Left renal pelvis (tissue), 4 donors: Measurements from ENCODE around the gene DAAM1. TPM values are rescaled to one million over a fixed set of nuclear protein-coding genes. Genes with fewer than 3 reads are reported as not detected.

Experiments
- DNase-seq, 4 donors: peaks; one replicate each; pipeline ENCODE4 v3.0.0-alpha.2; 2013; ENCODE audit warnings: low read depth in 4 of 4, low spot score in 3 of 4
- polyA plus RNA-seq, 4 donors: library from polyadenylated mRNA; unstranded; fragments of 120-200 nt; gene quantifications; one replicate each; pipeline ENCODE4 v1.2.1, GENCODE V29; 2013; ENCODE audit not compliant: insufficient read length in 4 of 4

Gene DAAM1
- polyA plus RNA-seq, 4 donors: 56.3 to 125 (median 68.2) TPM

- no peak for DNase-seq
Observed at GRCh38 chr14:59334253-59334652, 145.8 kb downstream of the DAAM1 start.

- no peak for DNase-seq
Observed at GRCh38 chr14:59336098-59336497, 147.6 kb downstream of the DAAM1 start.

- DNase-seq: no peak
Observed at GRCh38 chr14:59336706-59337105, 148.2 kb downstream of the DAAM1 start.

GRCh38 chr14:59337141-59337611, 148.7 kb downstream of the DAAM1 start:
- DNase-seq: no peak

- DNase-seq: no peak
Observed at GRCh38 chr14:59338761-59339160, 150.3 kb downstream of the DAAM1 start.

- DNase-seq: no peak
Observed at GRCh38 chr14:59339524-59340330, 151.3 kb downstream of the DAAM1 start.

- no peak for DNase-seq
Observed at GRCh38 chr14:59341858-59342477, 153.5 kb downstream of the DAAM1 start.

- DNase-seq: no peak
Observed at GRCh38 chr14:59342516-59343484, 154.3 kb downstream of the DAAM1 start.

GRCh38 chr14:59343585-59343984, 155.1 kb downstream of the DAAM1 start:
- DNase-seq: peak in 1 of 4 donors; percentile 42

- no peak for DNase-seq
Observed at GRCh38 chr14:59344016-59344415, 155.5 kb downstream of the DAAM1 start.

GRCh38 chr14:59344691-59345455, 156.4 kb downstream of the DAAM1 start:
- no peak for DNase-seq

- DNase-seq: no peak
Observed at GRCh38 chr14:59346329-59346728, 157.9 kb downstream of the DAAM1 start.

GRCh38 chr14:59346796-59347510, 158.5 kb downstream of the DAAM1 start:
- DNase-seq: no peak

GRCh38 chr14:59347511-59347900, 159.0 kb downstream of the DAAM1 start:
- no peak for DNase-seq

- DNase-seq: no peak
Observed at GRCh38 chr14:59347915-59348314, 159.4 kb downstream of the DAAM1 start.

GRCh38 chr14:59349258-59349701, 160.8 kb downstream of the DAAM1 start:
- DNase-seq: no peak

GRCh38 chr14:59352961-59353360, 164.5 kb downstream of the DAAM1 start:
- DNase-seq: no peak

- DNase-seq: no peak
Observed at GRCh38 chr14:59354666-59355065, 166.2 kb downstream of the DAAM1 start.

- no peak for DNase-seq
Observed at GRCh38 chr14:59355091-59355490, 166.6 kb downstream of the DAAM1 start.
